ENCODE measurements around the gene DCLK3.

DCLK3 gene

GRCh38 chr3:36700537-36701248, 63.7 kb downstream of the DCLK3 start:
- H3K27ac ChIP-seq (ENCODE audit: low read depth, low read length, poor library complexity, severe bottlenecking): no peak overlapping the region
- no peaks in the 10 kb centered on the region for H3K27me3 ChIP-seq (ENCODE audit: insufficient read depth, low read length)
- peak; percentile 88 for TF ChIP-seq CTCF (IDR thresholded peaks at IDR 0.05; ENCODE audit: low read length)
- no peak for TF ChIP-seq EZH2 (IDR thresholded peaks at IDR 0.05; ENCODE audit: borderline replicate concordance, low read length)
- H3K4me2 ChIP-seq (ENCODE audit: low read length): no peak overlapping the region
- H3K9me2 ChIP-seq (ENCODE audit: low read depth, low read length): no peaks in the 10 kb centered on the region
- H3K79me2 ChIP-seq (ENCODE audit: insufficient read depth, low read length): no peaks in the 10 kb centered on the region
- no peaks in the 10 kb centered on the region for H4K20me1 ChIP-seq (ENCODE audit: insufficient read depth, low read length)
- no peak overlapping the region for H3K4me3 ChIP-seq (ENCODE audit: low read depth, low read length, poor library complexity, severe bottlenecking)
- H3K9me3 ChIP-seq (ENCODE audit: low read length): no peaks in the 10 kb centered on the region
- no peaks in the 10 kb centered on the region for H3F3A ChIP-seq (ENCODE audit: insufficient read depth, low read length)
- no peaks in the 10 kb centered on the region for H3K4me1 ChIP-seq (ENCODE audit: insufficient read depth, low read length, severe bottlenecking)
- H2AFZ ChIP-seq (ENCODE audit: low read length): no peak overlapping the region
- H3K9ac ChIP-seq (ENCODE audit: low read length): no peak overlapping the region
- H3K36me3 ChIP-seq (ENCODE audit: insufficient read depth, low read length): no peaks in the 10 kb centered on the region

- no peak overlapping the region for H3K9ac ChIP-seq (ENCODE audit: low read length)
- H3K4me3 ChIP-seq (ENCODE audit: low read depth, low read length, poor library complexity, severe bottlenecking): no peak overlapping the region
- no peak overlapping the region for H3K4me2 ChIP-seq (ENCODE audit: low read length)
- no peak for TF ChIP-seq CTCF (IDR thresholded peaks at IDR 0.05; ENCODE audit: low read length)
- TF ChIP-seq EZH2 (IDR thresholded peaks at IDR 0.05; ENCODE audit: borderline replicate concordance, low read length): no peak
- no peaks in the 10 kb centered on the region for H3K79me2 ChIP-seq (ENCODE audit: insufficient read depth, low read length)
- H3K36me3 ChIP-seq (ENCODE audit: insufficient read depth, low read length): no peaks in the 10 kb centered on the region
- no peaks in the 10 kb centered on the region for H3K27me3 ChIP-seq (ENCODE audit: insufficient read depth, low read length)
- no peaks in the 10 kb centered on the region for H3F3A ChIP-seq (ENCODE audit: insufficient read depth, low read length)
- no peak overlapping the region for H3K27ac ChIP-seq (ENCODE audit: low read depth, low read length, poor library complexity, severe bottlenecking)
- no peaks in the 10 kb centered on the region for H3K4me1 ChIP-seq (ENCODE audit: insufficient read depth, low read length, severe bottlenecking)
- no peaks in the 10 kb centered on the region for H3K9me3 ChIP-seq (ENCODE audit: low read length)
- no peaks in the 10 kb centered on the region for H4K20me1 ChIP-seq (ENCODE audit: insufficient read depth, low read length)
- H3K9me2 ChIP-seq (ENCODE audit: low read depth, low read length): no peaks in the 10 kb centered on the region
- no peak overlapping the region for H2AFZ ChIP-seq (ENCODE audit: low read length)
These were observed 66.0 kb downstream of the DCLK3 start for GRCh38 chr3:36698314-36698713.

GRCh38 chr3:36697229-36698001, 66.9 kb downstream of the DCLK3 start:
- TF ChIP-seq CTCF (IDR thresholded peaks at IDR 0.05; ENCODE audit: low read length): no peak
- no peak for TF ChIP-seq EZH2 (IDR thresholded peaks at IDR 0.05; ENCODE audit: borderline replicate concordance, low read length)
- H3K4me3 ChIP-seq (ENCODE audit: low read depth, low read length, poor library complexity, severe bottlenecking): no peak overlapping the region

More at GRCh38 chr3:36697229-36698001, 66.9 kb downstream of the DCLK3 start:
- H3K27me3 ChIP-seq (ENCODE audit: insufficient read depth, low read length): no peaks in the 10 kb centered on the region
- H3K9ac ChIP-seq (ENCODE audit: low read length): no peak overlapping the region
- no peaks in the 10 kb centered on the region for H3K36me3 ChIP-seq (ENCODE audit: insufficient read depth, low read length)
- no peak overlapping the region for H3K4me2 ChIP-seq (ENCODE audit: low read length)
- H3K9me3 ChIP-seq (ENCODE audit: low read length): no peaks in the 10 kb centered on the region
- no peaks in the 10 kb centered on the region for H4K20me1 ChIP-seq (ENCODE audit: insufficient read depth, low read length)
- no peaks in the 10 kb centered on the region for H3F3A ChIP-seq (ENCODE audit: insufficient read depth, low read length)
- H3K4me1 ChIP-seq (ENCODE audit: insufficient read depth, low read length, severe bottlenecking): no peaks in the 10 kb centered on the region
- no peaks in the 10 kb centered on the region for H3K9me2 ChIP-seq (ENCODE audit: low read depth, low read length)
- no peaks in the 10 kb centered on the region for H3K79me2 ChIP-seq (ENCODE audit: insufficient read depth, low read length)
- H2AFZ ChIP-seq (ENCODE audit: low read length): no peak overlapping the region
- H3K27ac ChIP-seq (ENCODE audit: low read depth, low read length, poor library complexity, severe bottlenecking): no peak overlapping the region

All from OCI-LY1 (cell line).